Hematopoietic multipotent progenitor cell treated with erythropoietin and hydrocortisone succinate and interleukin-3 and kit ligand, for 15 days (in vitro differentiated cells): ENCODE measurements around the gene RAB33B.
"Not testable (repeated sequence)": the region's sequence is repeated elsewhere in the genome, so short reads cannot be mapped to it uniquely, and the experiment has no call there.

Experiments
- DNase-seq: peaks from one replicate; pipeline ENCODE4 v3.0.0-alpha.2; 2015; ENCODE audit warnings: low spot score

The RAB33B gene

GRCh38 chr4:139454111-139455045, at the start of gene RAB33B:
TSS of gene RAB33B (plus strand) at chr4:139454121. CDS start at chr4:139454196, 75 bp downstream.
- no peak for DNase-seq

GRCh38 chr4:139410312-139410711, 43.6 kb upstream of the RAB33B start:
- DNase-seq = no peak

GRCh38 chr4:139414671-139415210, 39.2 kb upstream of the RAB33B start:
- DNase-seq = not testable (repeated sequence)

- peak; percentile 68 for DNase-seq
Measured at GRCh38 chr4:139416073-139416673, 37.7 kb upstream of the RAB33B start.

GRCh38 chr4:139419388-139419914, 34.5 kb upstream of the RAB33B start:
- no peak for DNase-seq

GRCh38 chr4:139420652-139421051, 33.3 kb upstream of the RAB33B start:
- no peak for DNase-seq

- no peak for DNase-seq
Measured at GRCh38 chr4:139436122-139436521, 17.8 kb upstream of the RAB33B start.

- DNase-seq = no peak
Measured at GRCh38 chr4:139438141-139438540, 15.8 kb upstream of the RAB33B start.

- DNase-seq = no peak
Measured at GRCh38 chr4:139441029-139441428, 12.9 kb upstream of the RAB33B start.

GRCh38 chr4:139443661-139444060, 10.3 kb upstream of the RAB33B start:
- DNase-seq = peak; percentile 26

- not testable (repeated sequence) for DNase-seq
Measured at GRCh38 chr4:139444881-139445280, 9.0 kb upstream of the RAB33B start.

GRCh38 chr4:139447078-139447477, 6.8 kb upstream of the RAB33B start:
- DNase-seq = not testable (repeated sequence)

GRCh38 chr4:139450586-139450985, 3.3 kb upstream of the RAB33B start:
- no peak for DNase-seq

GRCh38 chr4:139451997-139452396, 1.9 kb upstream of the RAB33B start:
- no peak for DNase-seq

- DNase-seq = peak; percentile 55
Measured at GRCh38 chr4:139453041-139453370, 915 bp upstream of the RAB33B start.

- peak; percentile 85 for DNase-seq
Measured at GRCh38 chr4:139453371-139454110, 380 bp upstream of the RAB33B start.

GRCh38 chr4:139455126-139455538, 1.2 kb downstream of the RAB33B start:
- no peak for DNase-seq

GRCh38 chr4:139457318-139457717, 3.4 kb downstream of the RAB33B start:
- DNase-seq = no peak

- no peak for DNase-seq
Measured at GRCh38 chr4:139458543-139458942, 4.6 kb downstream of the RAB33B start.

- DNase-seq = no peak
Measured at GRCh38 chr4:139458999-139459398, 5.1 kb downstream of the RAB33B start.

- DNase-seq = no peak
Measured at GRCh38 chr4:139460565-139460964, 6.6 kb downstream of the RAB33B start.

- no peak for DNase-seq
Measured at GRCh38 chr4:139461022-139461628, 7.2 kb downstream of the RAB33B start.
